Measurements from ENCODE around the gene KPNA6. TPM values are rescaled to one million over a fixed set of nuclear protein-coding genes. Genes with fewer than 3 reads are reported as not detected.

Gene KPNA6
- total and polyA plus RNA-seq, 9 of the 15 experiments (the other 6 are each of a cell fraction or from before 2014, with no cell fraction given) = 20.1 to 54.6 (median 32.2) TPM

DNA sequence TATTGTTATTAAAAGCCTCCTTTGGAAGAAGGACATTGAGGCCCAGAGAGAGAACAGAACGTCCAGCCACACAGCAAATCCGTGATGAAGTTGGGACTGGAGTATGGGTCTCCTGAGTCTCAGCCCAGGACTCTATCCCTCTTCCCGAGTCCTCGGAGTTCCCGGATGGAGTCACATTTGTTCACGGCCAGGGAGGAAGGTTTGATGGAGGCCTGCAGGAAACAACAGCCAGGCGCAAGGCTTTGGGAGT is 71.3 kb downstream of the KPNA6 start (continued):
- TF ChIP-seq, protein P1, sequence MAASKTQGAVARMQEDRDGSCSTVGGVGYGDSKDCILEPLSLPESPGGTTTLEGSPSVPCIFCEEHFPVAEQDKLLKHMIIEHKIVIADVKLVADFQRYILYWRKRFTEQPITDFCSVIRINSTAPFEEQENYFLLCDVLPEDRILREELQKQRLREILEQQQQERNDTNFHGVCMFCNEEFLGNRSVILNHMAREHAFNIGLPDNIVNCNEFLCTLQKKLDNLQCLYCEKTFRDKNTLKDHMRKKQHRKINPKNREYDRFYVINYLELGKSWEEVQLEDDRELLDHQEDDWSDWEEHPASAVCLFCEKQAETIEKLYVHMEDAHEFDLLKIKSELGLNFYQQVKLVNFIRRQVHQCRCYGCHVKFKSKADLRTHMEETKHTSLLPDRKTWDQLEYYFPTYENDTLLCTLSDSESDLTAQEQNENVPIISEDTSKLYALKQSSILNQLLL (CRISPR knock-in tag; IDR thresholded peaks at IDR 0.05; ENCODE audit: borderline replicate concordance) = no peak
- TF ChIP-seq, protein P2, sequence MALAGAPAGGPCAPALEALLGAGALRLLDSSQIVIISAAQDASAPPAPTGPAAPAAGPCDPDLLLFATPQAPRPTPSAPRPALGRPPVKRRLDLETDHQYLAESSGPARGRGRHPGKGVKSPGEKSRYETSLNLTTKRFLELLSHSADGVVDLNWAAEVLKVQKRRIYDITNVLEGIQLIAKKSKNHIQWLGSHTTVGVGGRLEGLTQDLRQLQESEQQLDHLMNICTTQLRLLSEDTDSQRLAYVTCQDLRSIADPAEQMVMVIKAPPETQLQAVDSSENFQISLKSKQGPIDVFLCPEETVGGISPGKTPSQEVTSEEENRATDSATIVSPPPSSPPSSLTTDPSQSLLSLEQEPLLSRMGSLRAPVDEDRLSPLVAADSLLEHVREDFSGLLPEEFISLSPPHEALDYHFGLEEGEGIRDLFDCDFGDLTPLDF (CRISPR knock-in tag; IDR thresholded peaks at IDR 0.05) = no peak
- TF ChIP-seq ZNF311 (CRISPR knock-in tag; IDR thresholded peaks at IDR 0.05) = peak; percentile 80; the same call in 1 of the 2 replicates
- TF ChIP-seq FOXJ3 (CRISPR knock-in tag; IDR thresholded peaks at IDR 0.05) = no peak
- TF ChIP-seq ZNF586 (CRISPR knock-in tag; conservative IDR thresholded peaks at IDR 0.05) = peak; percentile 75; the same call in 1 of the 2 replicates
- TF ChIP-seq, protein P3, sequence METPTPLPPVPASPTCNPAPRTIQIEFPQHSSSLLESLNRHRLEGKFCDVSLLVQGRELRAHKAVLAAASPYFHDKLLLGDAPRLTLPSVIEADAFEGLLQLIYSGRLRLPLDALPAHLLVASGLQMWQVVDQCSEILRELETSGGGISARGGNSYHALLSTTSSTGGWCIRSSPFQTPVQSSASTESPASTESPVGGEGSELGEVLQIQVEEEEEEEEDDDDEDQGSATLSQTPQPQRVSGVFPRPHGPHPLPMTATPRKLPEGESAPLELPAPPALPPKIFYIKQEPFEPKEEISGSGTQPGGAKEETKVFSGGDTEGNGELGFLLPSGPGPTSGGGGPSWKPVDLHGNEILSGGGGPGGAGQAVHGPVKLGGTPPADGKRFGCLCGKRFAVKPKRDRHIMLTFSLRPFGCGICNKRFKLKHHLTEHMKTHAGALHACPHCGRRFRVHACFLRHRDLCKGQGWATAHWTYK (CRISPR knock-in tag; IDR thresholded peaks at IDR 0.05) = peak; percentile 58; the same call in 1 of the 2 replicates
- TF ChIP-seq ZFP36 (IDR thresholded peaks at IDR 0.05; ENCODE audit: low read depth, low read length, partially characterized antibody) = no peak
- TF ChIP-seq ZNF197 (CRISPR knock-in tag; IDR thresholded peaks at IDR 0.05; ENCODE audit: low read depth) = 0 out of 2 replicates have a peak, but pooled peaks have one; percentile 39
- TF ChIP-seq ZNF551 (CRISPR knock-in tag; IDR thresholded peaks at IDR 0.05) = no peak
- TF ChIP-seq SMAD1 (IDR thresholded peaks at IDR 0.05; ENCODE audit: low read depth, low read length, partially characterized antibody) = no peak
- TF ChIP-seq, protein P4, sequence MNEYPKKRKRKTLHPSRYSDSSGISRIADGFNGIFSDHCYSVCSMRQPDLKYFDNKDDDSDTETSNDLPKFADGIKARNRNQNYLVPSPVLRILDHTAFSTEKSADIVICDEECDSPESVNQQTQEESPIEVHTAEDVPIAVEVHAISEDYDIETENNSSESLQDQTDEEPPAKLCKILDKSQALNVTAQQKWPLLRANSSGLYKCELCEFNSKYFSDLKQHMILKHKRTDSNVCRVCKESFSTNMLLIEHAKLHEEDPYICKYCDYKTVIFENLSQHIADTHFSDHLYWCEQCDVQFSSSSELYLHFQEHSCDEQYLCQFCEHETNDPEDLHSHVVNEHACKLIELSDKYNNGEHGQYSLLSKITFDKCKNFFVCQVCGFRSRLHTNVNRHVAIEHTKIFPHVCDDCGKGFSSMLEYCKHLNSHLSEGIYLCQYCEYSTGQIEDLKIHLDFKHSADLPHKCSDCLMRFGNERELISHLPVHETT (CRISPR knock-in tag; conservative IDR thresholded peaks at IDR 0.05 in 1 of 2, IDR thresholded peaks at IDR 0.05 in 1 of 2) = no peak
- no peak for TF ChIP-seq MXI1 (IDR thresholded peaks at IDR 0.05; ENCODE audit: low read depth, low read length)
- peak; percentile 87; the same call in 1 of the 2 replicates for TF ChIP-seq ZNF133 (CRISPR knock-in tag; IDR thresholded peaks at IDR 0.05)
- TF ChIP-seq TFAM (CRISPR knock-in tag; conservative IDR thresholded peaks at IDR 0.05) = no peak
- no peak for TF ChIP-seq NELFE (IDR thresholded peaks at IDR 0.05; ENCODE audit: insufficient read depth, insufficient read length)
- peak; percentile 74; the same call in 1 of the 2 replicates for TF ChIP-seq ZNF347 (CRISPR knock-in tag; IDR thresholded peaks at IDR 0.05; ENCODE audit: low read depth)
- TF ChIP-seq MYBL2 (IDR thresholded peaks at IDR 0.05; ENCODE audit: low read depth) = no peak
- TF ChIP-seq MYBL2 (CRISPR knock-in tag; IDR thresholded peaks at IDR 0.05; ENCODE audit: borderline replicate concordance) = no peak
